Measurements from ENCODE around the gene MAP4K1. TPM values are rescaled to one million over a fixed set of nuclear protein-coding genes. Genes with fewer than 3 reads are reported as not detected.
"Not testable (repeated sequence)": the region's sequence is repeated elsewhere in the genome, so short reads cannot be mapped to it uniquely, and the experiment has no call there.

The MAP4K1 gene
- total RNA-seq, 4 donors from 2014 or later, result 0.68 to 2.8 (median 1.8) TPM

DNA sequence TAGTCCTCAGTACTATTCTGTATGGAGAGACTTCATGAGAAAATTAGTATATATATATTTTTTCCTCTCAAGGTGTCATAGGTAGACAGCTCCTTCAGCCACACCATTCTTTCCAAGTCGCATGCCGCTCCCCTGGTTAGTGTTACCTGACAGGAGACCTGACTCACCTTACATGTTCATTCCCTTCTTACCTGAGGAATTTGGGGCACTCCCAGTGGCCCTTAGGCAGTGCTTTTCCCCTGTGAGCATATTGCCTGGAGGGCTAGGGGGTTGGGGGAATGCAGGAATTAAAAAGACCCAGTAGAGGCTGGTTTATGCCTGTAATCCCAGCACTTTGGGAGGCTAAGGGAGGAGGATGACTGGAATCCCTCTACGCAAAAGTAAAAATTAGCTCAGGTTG lies 20.7 kb upstream of the MAP4K1 start:
- Histone ChIP-seq H3K4me3 (no peak overlapping the region), H3K4me1 (peaks cover 47% of the 10 kb centered on the region), H3K27me3 (no peaks in the 10 kb centered on the region), H3K36me3 (peaks cover 14% of the 10 kb centered on the region), H3K27ac (no peak overlapping the region), H3K9me3 (no peaks in the 10 kb centered on the region)
- DNase-seq (ENCODE audit: low spot score in 2 of 2), result no peak
- WGBS, result 86% methylated on average over 3 of the region's 3 CpGs
- TF ChIP-seq, protein P1, sequence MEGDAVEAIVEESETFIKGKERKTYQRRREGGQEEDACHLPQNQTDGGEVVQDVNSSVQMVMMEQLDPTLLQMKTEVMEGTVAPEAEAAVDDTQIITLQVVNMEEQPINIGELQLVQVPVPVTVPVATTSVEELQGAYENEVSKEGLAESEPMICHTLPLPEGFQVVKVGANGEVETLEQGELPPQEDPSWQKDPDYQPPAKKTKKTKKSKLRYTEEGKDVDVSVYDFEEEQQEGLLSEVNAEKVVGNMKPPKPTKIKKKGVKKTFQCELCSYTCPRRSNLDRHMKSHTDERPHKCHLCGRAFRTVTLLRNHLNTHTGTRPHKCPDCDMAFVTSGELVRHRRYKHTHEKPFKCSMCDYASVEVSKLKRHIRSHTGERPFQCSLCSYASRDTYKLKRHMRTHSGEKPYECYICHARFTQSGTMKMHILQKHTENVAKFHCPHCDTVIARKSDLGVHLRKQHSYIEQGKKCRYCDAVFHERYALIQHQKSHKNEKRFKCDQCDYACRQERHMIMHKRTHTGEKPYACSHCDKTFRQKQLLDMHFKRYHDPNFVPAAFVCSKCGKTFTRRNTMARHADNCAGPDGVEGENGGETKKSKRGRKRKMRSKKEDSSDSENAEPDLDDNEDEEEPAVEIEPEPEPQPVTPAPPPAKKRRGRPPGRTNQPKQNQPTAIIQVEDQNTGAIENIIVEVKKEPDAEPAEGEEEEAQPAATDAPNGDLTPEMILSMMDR (IDR thresholded peaks at IDR 0.05), result no peak
- TF ChIP-seq EP300 (IDR thresholded peaks at IDR 0.05) (no peak), POLR2AphosphoS5 (IDR thresholded peaks at IDR 0.05) (no peak), POLR2A (IDR thresholded peaks at IDR 0.05) (no peak)

DNA sequence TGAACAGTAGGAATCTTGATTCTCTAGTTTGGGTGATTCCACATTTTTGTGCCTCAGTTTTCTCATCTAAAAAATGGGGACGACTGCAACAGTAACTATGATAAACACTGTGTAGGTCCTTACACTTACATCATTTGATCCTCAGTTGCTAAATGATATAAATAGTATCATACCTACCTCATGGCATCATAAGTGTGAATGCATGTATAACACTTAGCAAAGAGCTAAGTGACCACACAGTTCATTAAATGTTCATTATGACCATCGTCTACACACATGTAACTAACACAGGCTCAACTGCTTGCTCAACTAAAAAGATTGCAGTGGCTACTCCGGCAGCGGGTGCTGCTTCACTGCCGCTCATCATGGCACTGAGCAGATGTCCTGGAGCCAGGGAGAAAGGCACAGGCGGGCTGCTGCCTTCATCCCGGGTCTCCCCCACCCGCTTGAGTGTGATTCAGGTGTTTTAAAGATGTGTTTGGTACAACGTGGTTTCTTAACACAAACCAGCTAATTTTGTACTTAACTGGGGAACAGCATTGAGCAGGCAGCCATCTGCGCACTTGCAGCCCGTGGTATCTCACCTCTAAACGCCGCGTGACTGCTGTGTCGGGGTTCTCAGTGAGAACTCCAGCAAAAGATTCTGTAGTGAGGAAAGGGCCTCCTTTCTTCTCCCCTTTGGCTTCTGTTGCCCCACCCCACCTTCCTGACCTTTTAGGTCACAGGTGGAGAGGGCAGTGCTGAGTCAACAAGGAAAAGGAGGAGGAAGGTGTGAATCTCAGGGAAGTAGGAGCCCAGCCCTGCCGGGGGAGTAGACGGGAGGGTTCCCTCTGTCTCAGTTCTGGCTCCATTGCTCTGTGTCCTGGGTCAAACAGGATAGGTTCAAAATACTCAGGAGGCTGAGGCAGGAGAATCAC lies 18.0 kb upstream of the MAP4K1 start:
- 84% methylated on average over 17 of the region's 17 CpGs for WGBS
- peaks cover 41% of the 10 kb centered on the region for H3K36me3 ChIP-seq
- H3K4me1 ChIP-seq, result peaks cover 35% of the 10 kb centered on the region
- no peaks in the 10 kb centered on the region for H3K27me3 ChIP-seq
- no peak for TF ChIP-seq POLR2A (IDR thresholded peaks at IDR 0.05)
- no peak for TF ChIP-seq POLR2AphosphoS5 (IDR thresholded peaks at IDR 0.05)
- TF ChIP-seq, protein P1 (IDR thresholded peaks at IDR 0.05), result no peak
- TF ChIP-seq EP300 (IDR thresholded peaks at IDR 0.05), result no peak
- peak overlapping the region; percentile 2 for H3K27ac ChIP-seq
- H3K4me3 ChIP-seq, result no peak overlapping the region
- no peaks in the 10 kb centered on the region for H3K9me3 ChIP-seq
- DNase-seq (ENCODE audit: low spot score in 2 of 2), result no peak

DNA sequence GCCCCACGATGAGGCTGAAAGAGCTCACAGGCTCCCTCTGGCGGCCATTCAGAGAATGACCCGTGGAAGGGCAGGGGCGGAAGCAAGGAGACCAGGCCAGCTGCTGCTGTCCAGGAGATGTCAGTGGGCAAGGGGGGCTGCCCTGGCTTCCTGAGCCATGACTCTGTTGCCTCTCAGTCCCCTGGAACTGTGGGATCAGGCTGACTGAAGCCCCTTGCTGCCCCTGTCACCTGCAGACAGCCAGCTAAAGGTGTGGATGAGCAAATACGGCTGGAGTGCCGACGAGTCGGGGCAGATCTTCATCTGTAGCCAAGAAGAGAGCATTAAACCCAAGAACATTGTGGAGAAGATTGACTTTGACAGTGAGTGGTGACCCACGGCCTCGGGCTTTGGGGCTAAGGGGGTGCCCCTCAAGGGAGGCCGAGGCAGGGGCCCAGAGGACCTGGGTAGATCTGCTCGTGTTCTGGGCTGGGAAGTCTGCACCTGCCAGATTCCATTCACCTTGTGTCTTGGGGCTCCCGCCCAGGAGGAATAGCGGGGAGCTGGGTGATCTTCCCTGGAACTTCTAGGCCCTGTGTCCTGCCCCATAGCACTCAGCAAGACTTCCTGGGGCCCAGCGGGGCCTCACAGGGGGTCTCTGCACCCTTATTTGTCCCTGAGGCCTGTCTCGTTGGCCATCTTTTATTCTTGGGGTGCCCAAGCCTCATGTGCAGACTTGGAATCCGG lies 17.2 kb upstream of the MAP4K1 start:
- Histone ChIP-seq H3K36me3 (peaks cover 49% of the 10 kb centered on the region), H3K27ac (no peak overlapping the region), H3K9me3 (no peaks in the 10 kb centered on the region), H3K4me3 (no peak overlapping the region), H3K27me3 (no peaks in the 10 kb centered on the region), H3K4me1 (peaks cover 27% of the 10 kb centered on the region)
- WGBS, result 46% methylated on average over 16 of the region's 17 CpGs
- peak; percentile 82 to 86 for DNase-seq (ENCODE audit: low spot score in 2 of 2)
- TF ChIP-seq, protein P1 (IDR thresholded peaks at IDR 0.05), result peak; percentile 91 to 93
- TF ChIP-seq POLR2A (IDR thresholded peaks at IDR 0.05), result no peak

DNA sequence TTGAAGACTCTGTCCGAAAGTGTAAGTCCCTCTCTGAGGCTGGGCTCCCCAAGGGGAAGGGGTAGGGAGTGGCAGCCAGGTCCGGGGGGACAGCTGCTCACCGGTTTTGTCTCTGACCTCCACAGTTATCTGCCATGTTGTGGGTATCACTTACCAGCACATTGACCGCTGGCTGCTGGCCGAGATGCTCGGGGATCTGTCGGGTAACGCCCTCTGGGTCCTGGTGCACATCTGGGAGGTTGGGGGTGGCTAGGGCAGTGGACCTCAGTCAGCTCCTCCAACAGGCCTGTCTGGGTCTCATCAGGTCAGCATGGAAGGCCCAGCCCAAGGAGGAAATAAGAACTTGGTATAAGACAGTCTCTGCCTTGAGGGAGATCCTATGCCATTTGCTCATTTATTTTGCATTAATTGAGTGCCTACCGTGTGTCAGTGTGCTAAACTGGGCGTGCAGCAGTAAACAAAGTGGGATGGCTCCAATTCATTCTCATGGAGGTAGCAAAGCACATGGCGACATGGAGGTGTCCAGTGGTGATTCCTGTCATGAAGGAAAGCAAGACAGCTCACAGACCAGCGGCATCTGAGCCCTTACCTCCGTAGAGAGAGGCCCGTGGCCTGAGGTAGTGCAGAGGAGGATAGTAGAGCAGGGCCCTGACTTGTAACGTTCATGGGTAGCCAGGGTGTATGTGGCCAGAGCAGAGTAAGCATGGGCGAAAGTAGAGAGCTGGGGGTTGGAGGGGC lies 14.9 kb upstream of the MAP4K1 start:
- peaks cover 22% of the 10 kb centered on the region for H3K4me1 ChIP-seq
- no peak overlapping the region for H3K27ac ChIP-seq
- over 99% methylated on average over 13 of the region's 16 CpGs for WGBS
- H3K4me3 ChIP-seq, result no peak overlapping the region
- TF ChIP-seq, protein P1 (IDR thresholded peaks at IDR 0.05), result no peak
- TF ChIP-seq POLR2A (IDR thresholded peaks at IDR 0.05), result no peak
- TF ChIP-seq EP300 (IDR thresholded peaks at IDR 0.05), result no peak
- TF ChIP-seq POLR2AphosphoS5 (IDR thresholded peaks at IDR 0.05), result no peak
- no peaks in the 10 kb centered on the region for H3K27me3 ChIP-seq
- peaks cover 71% of the 10 kb centered on the region for H3K36me3 ChIP-seq
- H3K9me3 ChIP-seq, result no peaks in the 10 kb centered on the region
- DNase-seq (ENCODE audit: low spot score in 2 of 2), result no peak

DNA sequence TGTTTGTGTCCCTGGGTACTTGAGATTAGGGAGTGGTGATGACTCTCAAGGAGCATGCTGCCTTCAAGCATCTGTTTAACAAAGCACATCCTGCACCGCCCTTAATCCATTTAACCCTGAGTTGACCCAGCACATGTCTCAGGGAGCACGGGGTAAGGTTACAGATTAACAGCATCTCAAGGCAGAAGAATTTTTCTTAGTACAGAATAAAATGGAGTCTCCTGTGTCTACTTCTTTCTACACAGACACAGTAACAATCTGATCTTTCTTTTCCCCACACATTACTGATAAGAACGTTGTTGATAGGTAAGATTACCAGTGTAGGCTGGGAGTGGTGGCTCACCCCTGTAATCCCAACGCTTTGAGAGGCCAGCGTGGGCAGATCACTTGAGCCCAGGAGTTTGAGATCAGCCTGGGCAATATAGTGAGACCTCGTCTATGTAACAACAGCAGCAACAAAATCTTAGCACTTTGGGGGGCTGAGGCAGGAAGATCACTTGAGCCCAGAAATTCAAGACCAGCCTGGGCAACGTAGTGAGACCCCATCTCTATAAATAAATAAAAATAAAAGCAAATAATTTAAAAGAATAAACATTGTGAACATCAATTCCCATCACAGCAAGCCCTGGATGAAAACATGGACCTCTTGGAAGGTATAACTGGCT lies 14.2 kb upstream of the MAP4K1 start:
- 65% methylated on average over 7 of the region's 7 CpGs for whole genome bisulfite sequencing
- peaks cover 78% of the 10 kb centered on the region for H3K36me3 ChIP-seq
- not testable (repeated sequence) for H3K9me3 ChIP-seq; H3K4me3 ChIP-seq; H3K27me3 ChIP-seq; DNase-seq (ENCODE audit: low spot score in 2 of 2); H3K27ac ChIP-seq
- peaks cover 18% of the 10 kb centered on the region for H3K4me1 ChIP-seq

DNA sequence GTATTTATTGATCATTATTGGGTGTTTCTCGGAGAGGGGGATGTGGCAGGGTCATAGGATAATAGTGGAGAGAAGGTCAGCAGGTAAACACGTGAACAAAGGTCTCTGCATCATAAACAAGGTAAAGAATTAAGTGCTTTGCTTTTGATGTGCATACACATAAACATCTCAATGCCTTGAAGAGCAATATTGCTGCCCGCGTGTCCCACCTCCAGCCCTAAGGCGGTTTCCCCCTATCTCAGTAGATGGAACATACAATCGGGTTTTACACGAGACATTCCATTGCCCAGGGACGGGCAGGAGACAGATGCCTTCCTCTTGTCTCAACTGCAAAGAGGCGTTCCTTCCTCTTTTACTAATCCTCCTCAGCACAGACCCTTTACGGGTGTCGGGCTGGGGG lies 13.5 kb upstream of the MAP4K1 start:
- Histone ChIP-seq H3K36me3 (peaks cover 85% of the 10 kb centered on the region), H3K4me1 (peaks cover 11% of the 10 kb centered on the region)
- not testable (repeated sequence) for H3K27ac ChIP-seq; H3K4me3 ChIP-seq; DNase-seq (ENCODE audit: low spot score in 2 of 2); H3K9me3 ChIP-seq; H3K27me3 ChIP-seq
- 74% methylated on average over 11 of the region's 11 CpGs for WGBS

Measured in suprapubic skin (tissue), 4 donors.